Heart left ventricle (tissue), 16 donors: ENCODE data around the gene AP3S1. TPM values are rescaled to one million over a fixed set of nuclear protein-coding genes. Genes with fewer than 3 reads are reported as not detected.
"Not testable (repeated sequence)": the region's sequence is repeated elsewhere in the genome, so short reads cannot be mapped to it uniquely, and the experiment has no call there.

ENCODE experiments used
- ATAC-seq, 4 donors: fragments of 200-7000 bp; cut with Tn5 transposase; one replicate each; pipeline ENCODE4 v1.9.1; 2020 to 2022; ENCODE audit warnings: moderate library complexity in 4 of 4, mild to moderate bottlenecking in 3 of 4, moderate number of reproducible peaks in 1 of 4
- DNase-seq, 5 donors: peaks; one replicate each; pipeline ENCODE4 v3.0.0-alpha.2; 2020
- H3K27ac ChIP-seq, 12 donors: fragments of 200-600 bp; sonication (generic) in 4 of 12; one replicate each; pipeline versions ENCODE4 v1.5.0 to v1.8.0; 2016 to 2022; ENCODE audit warnings: mild to moderate bottlenecking in 2 of 12
- H3K27me3 ChIP-seq, 9 donors: fragments of 200-600 bp; sonication (generic) in 2 of 9; one replicate each; pipeline versions ENCODE4 v1.5.1 to v1.8.0; 2016 to 2022; ENCODE audit warnings: mild to moderate bottlenecking in 3 of 9
- H3K36me3 ChIP-seq, 9 donors: fragments of 200-600 bp; sonication (generic) in 2 of 9; one replicate each; pipeline versions ENCODE4 v1.5.0 to v1.8.0; 2018 to 2022; ENCODE audit warnings: mild to moderate bottlenecking in 2 of 9
- H3K4me1 ChIP-seq, 12 donors: fragments of 200-600 bp; sonication (generic) in 4 of 12; one replicate each; pipeline versions ENCODE4 v1.5.0 to v1.8.0; 2016 to 2022; ENCODE audit warnings: mild to moderate bottlenecking in 3 of 12
- H3K4me3 ChIP-seq, 12 donors: fragments of 200-600 bp; sonication (generic) in 4 of 12; one replicate each; pipeline versions ENCODE4 v1.5.0 to v1.8.0; 2017 to 2022; ENCODE audit warnings: mild to moderate bottlenecking in 9 of 12, moderate library complexity in 4 of 12
- H3K9me3 ChIP-seq, 12 donors: fragments of 200-600 bp; sonication (generic) in 4 of 12; one replicate each; pipeline versions ENCODE4 v1.5.0 to v1.8.0; 2016 to 2022; ENCODE audit warnings: mild to moderate bottlenecking in 1 of 12
- CTCF ChIP-seq, 12 donors: fragments of 200-600 bp; sonication (generic) in 4 of 12; IDR thresholded peaks; one replicate each; pipeline versions ENCODE4 v1.5.0 to v1.8.0; 2018 to 2022; ENCODE audit warnings: antibody characterized with exemption in 12 of 12, mild to moderate bottlenecking in 5 of 12
- POLR2A ChIP-seq, 2 donors: fragments of 450-650 bp; IDR thresholded peaks; one replicate each; pipeline ENCODE4 v1.6.1; 2017; ENCODE audit warnings: antibody characterized with exemption in 2 of 2, mild to moderate bottlenecking in 2 of 2, moderate library complexity in 2 of 2
- WGBS, 4 donors: extraction: QIAGEN DNeasy Blood & Tissue Kit in 2 of 4; methylation state at CpG; one replicate each; pipeline versions ENCODE4 v1.1.5 to v1.1.7; 2013 to 2018; 5-methylcytosine and 5-hydroxymethylcytosine counted together
- intact Hi-C, 10 donors: fragments of 100-400 bp; cut with DNase I; formaldehyde crosslinking; loops; one replicate each; pipeline versions ENCODE4 v1.11.1 to v1.14.2; 2022
- polyA plus RNA-seq, 2 donors: library from polyadenylated mRNA; stranded (reverse); fragments of 200-250 nt; gene quantifications; one replicate each; pipeline ENCODE4 v1.2.3, GENCODE V29; 2013
- total RNA-seq, 9 donors: library from RNA; depleted of rRNA in 2 of 9; stranded (reverse); fragments of >200 nt in 2 of 9; fragmentation: NEBNext Ultra II Directional in 3 of 9; extraction: Animal tissue kit (Norgen Biotek cat#: 25700) in 3 of 9; gene quantifications; one replicate each; pipeline versions ENCODE4 v1.1.0 to v1.2.4, GENCODE V29; 2016 to 2023
- donor health status: ischemic (EF 13 %, LVEDD 7.1; RV severe dilation, severe dysfunction).
- donor health status: healthy with polysubstance abuse.
- donor health status: DM: no; HTN: yes; CAD: no.
- donor health status: DM: no; HTN: no; CAD: no.
- donor health status: ischemic (EF 25% LVEDD 6.9; RV normal size, moderate dysfunction).
- donor health status: ischemic (EF 25% LVEDD 5.7; RV mildly dilated, moderate dysfunction).
- donor health status: healthy.
- donor health status: DM: yes; HTN: yes; CAD: no.
- donor health status: ischemic (EF 35%, LVEDD 5.7; RV mildly dilated, moderate dysfunction).
- donor health status: nonischemic (EF 11% LVEDD 7.7; RV severe dilation, severe dysfunction).
- donor health status: DM: yes; HTN: yes; CAD: no.
- donor health status: PGD.
- donor health status: ischemic (EF 29% LVEDD 5.4; RV normal size, mild dysfunction).
- donor health status: nonischemic (EF 23%, LVEDD 6.1; RV moderate dilation, normal function).

The AP3S1 gene
- total and polyA plus RNA-seq, 11 donors = 20.3 to 56.4 (median 46.4) TPM

- no peak for TF ChIP-seq CTCF (IDR thresholded peaks at IDR 0.05)
- TF ChIP-seq POLR2A (IDR thresholded peaks at IDR 0.05) = no peak
- Histone ChIP-seq H3K9me3 (no peaks in the 10 kb centered on the region), H3K4me3 (no peak overlapping the region), H3K27ac (no peak overlapping the region), H3K27me3 (peaks cover 0 to 48% (median 27%) of the 10 kb centered on the region in 9 donors), H3K36me3 (no peaks in the 10 kb centered on the region), H3K4me1 (peaks cover 0 to 21% (median 2%) of the 10 kb centered on the region in 12 donors)
- ATAC-seq (no peak), DNase-seq (no peak)
- 93 to 95% (median 95%) methylated on average over 18 of the region's 18 CpGs for WGBS, 4 donors
- intact Hi-C loops = loop anchor here in 1 of 10 donors (5.0 kb wide), 1 partner anchor 47 kb away; no protein-coding TSS in a partner anchor
These were observed 22.9 kb upstream of the AP3S1 start for GRCh38 chr5:115818821-115819220.

GRCh38 chr5:115820846-115821245 is 20.9 kb upstream of the AP3S1 start:
- H3K4me1 ChIP-seq = peaks cover 0 to 10% (median 0%) of the 10 kb centered on the region in 12 donors
- intact Hi-C loops = no loop called here
- H3K9me3 ChIP-seq = no peaks in the 10 kb centered on the region
- TF ChIP-seq POLR2A (IDR thresholded peaks at IDR 0.05) = no peak
- TF ChIP-seq CTCF (IDR thresholded peaks at IDR 0.05) = no peak
- H3K4me3 ChIP-seq = no peak overlapping the region
- H3K27ac ChIP-seq = no peak overlapping the region
- DNase-seq = no peak
- 90 to 96% (median 92%) methylated on average over 1 of the region's 1 CpG for WGBS, 4 donors
- H3K36me3 ChIP-seq = no peaks in the 10 kb centered on the region
- H3K27me3 ChIP-seq = peaks cover 0 to 28% (median 8%) of the 10 kb centered on the region in 9 donors
- ATAC-seq = no peak

- H3K4me1 ChIP-seq, DNase-seq, ATAC-seq, H3K27ac ChIP-seq, H3K4me3 ChIP-seq, H3K27me3 ChIP-seq, intact Hi-C loops, H3K9me3 ChIP-seq: not testable (repeated sequence)
- 88 to 100% (median 98%) methylated on average over 1 of the region's 1 CpG for WGBS, 4 donors
- H3K36me3 ChIP-seq = peaks cover 0 to 30% (median 22%) of the 10 kb centered on the region in 9 donors
These were observed 16.8 kb upstream of the AP3S1 start for GRCh38 chr5:115824983-115825382.

- WGBS, 4 donors = 94 to 98% (median 97%) methylated on average over 4 of the region's 4 CpGs
- no peak for DNase-seq
- TF ChIP-seq POLR2A (IDR thresholded peaks at IDR 0.05) (no peak), CTCF (IDR thresholded peaks at IDR 0.05) (no peak)
These were observed 15.8 kb upstream of the AP3S1 start for GRCh38 chr5:115825948-115826347.

GRCh38 chr5:115829913-115830312 is 11.8 kb upstream of the AP3S1 start:
- Histone ChIP-seq H3K4me1 (no peaks in the 10 kb centered on the region), H3K36me3 (peaks cover 0 to 80% (median 70%) of the 10 kb centered on the region in 9 donors), H3K27ac (no peak overlapping the region), H3K9me3 (no peaks in the 10 kb centered on the region), H3K4me3 (no peak overlapping the region), H3K27me3 (no peaks in the 10 kb centered on the region)
- ATAC-seq (no peak), DNase-seq (no peak)
- intact Hi-C loops = loop anchor here in 6 of 10 donors (2.0 to 10.0 kb wide), 7 partner anchors 193 to 525 kb away; partner anchors contain the start of gene COMMD10 (in 1 of the 6)
- 89 to 96% (median 92%) methylated on average over 5 of the region's 5 CpGs for WGBS, 4 donors
- no peak for TF ChIP-seq POLR2A (IDR thresholded peaks at IDR 0.05)
- TF ChIP-seq CTCF (IDR thresholded peaks at IDR 0.05) = no peak

More at GRCh38 chr5:115825948-115826347, 15.8 kb upstream of the AP3S1 start:
- ATAC-seq = no peak
- H3K4me1 ChIP-seq = no peaks in the 10 kb centered on the region
- intact Hi-C loops = no loop called here
- H3K4me3 ChIP-seq = no peak overlapping the region
- peaks cover 0 to 40% (median 32%) of the 10 kb centered on the region in 9 donors for H3K36me3 ChIP-seq
- H3K27ac ChIP-seq = no peak overlapping the region
- H3K9me3 ChIP-seq = no peaks in the 10 kb centered on the region
- H3K27me3 ChIP-seq = no peaks in the 10 kb centered on the region
